Astrocyte (in vitro differentiated cells and primary cell): ENCODE data around the gene CLCNKA. TPM values are rescaled to one million over a fixed set of nuclear protein-coding genes. Genes with fewer than 3 reads are reported as not detected.

Source experiments
- DNase-seq: peaks from one replicate; pipeline ENCODE4 v3.0.0-alpha.2; 2010; ENCODE audit warnings: low read depth
- FAIRE-seq: peaks from 2 replicates; lab custom pipeline; 2011; peaks lifted over from hg19 to GRCh38; lab: Jason Lieb, UNC
- H2AFZ ChIP-seq: 2 replicates; pipeline ENCODE4 v1.6.0; 2012; ENCODE audit warnings: low read depth, low read length, inconsistent platforms
- H3K27ac ChIP-seq: 2 replicates; pipeline ENCODE4 v1.5.1; 2011; ENCODE audit warnings: low read depth, low read length, inconsistent platforms
- H3K27me3 ChIP-seq: 2 replicates; pipeline ENCODE4 v1.6.0; 2011; ENCODE audit warnings: low read length, inconsistent platforms; ENCODE audit not compliant: insufficient read depth
- H3K36me3 ChIP-seq: 2 replicates; pipeline ENCODE4 v1.5.1; 2011; ENCODE audit warnings: low read length, inconsistent platforms; ENCODE audit not compliant: insufficient read depth
- H3K4me1 ChIP-seq: 2 replicates; pipeline ENCODE4 v1.5.1; 2011; ENCODE audit warnings: low read length, inconsistent platforms; ENCODE audit not compliant: insufficient read depth
- H3K4me2 ChIP-seq: 2 replicates; pipeline ENCODE4 v1.6.0; 2012; ENCODE audit warnings: low read length, inconsistent platforms
- H3K4me3 ChIP-seq: 2 replicates; pipeline ENCODE4 v1.5.1; 2011; ENCODE audit warnings: low read depth, mild to moderate bottlenecking, low read length, inconsistent platforms; ENCODE audit not compliant: insufficient read depth
- H3K79me2 ChIP-seq: 2 replicates; pipeline ENCODE4 v1.6.0; 2012; ENCODE audit warnings: mild to moderate bottlenecking, low read length, inconsistent platforms; ENCODE audit not compliant: insufficient read depth
- H3K9ac ChIP-seq: 2 replicates; pipeline ENCODE4 v1.6.0; 2012; ENCODE audit warnings: mild to moderate bottlenecking, low read length, inconsistent platforms
- H3K9me3 ChIP-seq: 2 replicates; pipeline ENCODE4 v1.5.1; 2012; ENCODE audit warnings: low read depth, mild to moderate bottlenecking, low read length, inconsistent platforms; ENCODE audit not compliant: insufficient read depth
- H4K20me1 ChIP-seq: 2 replicates; pipeline ENCODE4 v1.6.0; 2012; ENCODE audit warnings: low read length, inconsistent platforms; ENCODE audit not compliant: insufficient read depth
- H3K27ac Mint-ChIP-seq: one replicate; pipeline ENCODE4 v1.8.0; 2021; ENCODE audit warnings: mild to moderate bottlenecking, mixed read lengths; ENCODE audit not compliant: unreplicated experiment
- H3K27me3 Mint-ChIP-seq: one replicate; pipeline ENCODE4 v1.8.0; 2021; ENCODE audit warnings: low read depth, mixed read lengths; ENCODE audit not compliant: unreplicated experiment
- H3K36me3 Mint-ChIP-seq: one replicate; pipeline ENCODE4 v1.8.0; 2021; ENCODE audit warnings: low read depth, mixed read lengths; ENCODE audit not compliant: unreplicated experiment
- H3K4me1 Mint-ChIP-seq: one replicate; pipeline ENCODE4 v1.8.0; 2021; ENCODE audit warnings: low read depth, mixed read lengths; ENCODE audit not compliant: unreplicated experiment
- H3K4me3 Mint-ChIP-seq: one replicate; pipeline ENCODE4 v1.8.0; 2021; ENCODE audit warnings: mild to moderate bottlenecking, moderate library complexity, mixed read lengths; ENCODE audit not compliant: unreplicated experiment
- H3K9me3 Mint-ChIP-seq: one replicate; pipeline ENCODE4 v1.8.0; 2021; ENCODE audit warnings: mild to moderate bottlenecking, mixed read lengths; ENCODE audit not compliant: unreplicated experiment
- CTCF ChIP-seq: IDR thresholded peaks from 2 replicates; pipeline ENCODE4 v1.5.1; 2011; ENCODE audit warnings: low read depth, mild to moderate bottlenecking, inconsistent platforms, low read length, moderate library complexity; ENCODE audit not compliant: insufficient read depth
- EZH2 ChIP-seq: IDR thresholded peaks from 2 replicates; pipeline ENCODE4 v1.6.1; 2012; ENCODE audit warnings: mild to moderate bottlenecking, low read length, inconsistent platforms; ENCODE audit not compliant: insufficient read depth
- total RNA-seq: library from RNA; stranded (reverse); gene quantifications from 2 replicates; pipeline ENCODE4 v1.2.1, GENCODE V29; 2021

Gene CLCNKA
- total RNA-seq, 1 donor from 2014 or later: 0.16 TPM

GRCh38 chr1:15974855-15975254 is 47.0 kb upstream of the CLCNKA start:
- Mint-ChIP-seq H3K27ac (peak overlapping the region; percentile 53), H3K36me3 (peaks cover 7% of the 10 kb centered on the region), H3K4me1 (no peaks in the 10 kb centered on the region), H3K27me3 (no peaks in the 10 kb centered on the region), H3K9me3 (no peaks in the 10 kb centered on the region), H3K4me3 (peak overlapping the region; percentile 94)
- peak overlapping the region; percentile 88 for H3K27ac ChIP-seq
- H3K4me1 ChIP-seq: peaks cover 4% of the 10 kb centered on the region
- peak overlapping the region; percentile 87 for H3K9ac ChIP-seq
- no peak overlapping the region for H2AFZ ChIP-seq
- peak overlapping the region; percentile 89 for H3K4me2 ChIP-seq
- H3K9me3 ChIP-seq: no peaks in the 10 kb centered on the region
- peak overlapping the region; percentile 70 for H3K4me3 ChIP-seq
- peaks cover 36% of the 10 kb centered on the region for H4K20me1 ChIP-seq
- DNase-seq (no peak), FAIRE-seq (no peak)
- H3K79me2 ChIP-seq: peaks cover 53% of the 10 kb centered on the region
- peaks cover 12% of the 10 kb centered on the region for H3K36me3 ChIP-seq
- no peak for TF ChIP-seq EZH2
- no peak for TF ChIP-seq CTCF
- no peaks in the 10 kb centered on the region for H3K27me3 ChIP-seq

GRCh38 chr1:15975358-15975804 is 46.5 kb upstream of the CLCNKA start:
- TF ChIP-seq CTCF (no peak), EZH2 (no peak)
- Histone ChIP-seq H3K4me2 (peak overlapping the region; percentile 89), H3K9me3 (no peaks in the 10 kb centered on the region), H3K27ac (peak overlapping the region; percentile 88), H3K4me1 (peaks cover 4% of the 10 kb centered on the region), H3K36me3 (peaks cover 10% of the 10 kb centered on the region), H3K79me2 (peaks cover 49% of the 10 kb centered on the region), H3K27me3 (no peaks in the 10 kb centered on the region), H3K4me3 (peak overlapping the region; percentile 70), H2AFZ (peak overlapping the region; percentile 58), H3K9ac (peak overlapping the region; percentile 87), H4K20me1 (peaks cover 36% of the 10 kb centered on the region)
- Mint-ChIP-seq H3K36me3 (peaks cover 5% of the 10 kb centered on the region), H3K4me1 (no peaks in the 10 kb centered on the region), H3K9me3 (no peaks in the 10 kb centered on the region), H3K4me3 (peak overlapping the region; percentile 94), H3K27me3 (no peaks in the 10 kb centered on the region), H3K27ac (peak overlapping the region; percentile 58)
- no peak for FAIRE-seq
- peak; percentile 32 for DNase-seq
